Liver (tissue), 9 donors: ENCODE results near the gene MDGA2. TPM values are rescaled to one million over a fixed set of nuclear protein-coding genes. Genes with fewer than 3 reads are reported as not detected.
"Not testable (repeated sequence)": the region's sequence is repeated elsewhere in the genome, so short reads cannot be mapped to it uniquely, and the experiment has no call there.

ENCODE experiments used
- DNase-seq: peaks from one replicate; pipeline ENCODE4 v3.0.0-alpha.2; 2017; ENCODE audit warnings: low spot score
- H3K27ac ChIP-seq, 2 donors: one replicate each; pipeline ENCODE4 v1.7.0; 2013; ENCODE audit warnings: inconsistent platforms in 2 of 2, low read length in 2 of 2, control low read depth in 1 of 2, low read depth in 1 of 2, mild to moderate bottlenecking in 1 of 2
- H3K27me3 ChIP-seq, 4 donors: one replicate each; pipeline versions ENCODE4 v1.6.1 to v1.7.0; 2013; ENCODE audit warnings: low read length in 3 of 4, inconsistent platforms in 1 of 4, mild to moderate bottlenecking in 1 of 4, moderate library complexity in 1 of 4; ENCODE audit not compliant: control insufficient read depth in 4 of 4, insufficient read depth in 4 of 4
- H3K36me3 ChIP-seq, 4 donors: one replicate each; pipeline versions ENCODE4 v1.6.1 to v1.7.0; 2013; ENCODE audit warnings: low read length in 3 of 4, mild to moderate bottlenecking in 3 of 4, low read depth in 1 of 4, moderate library complexity in 1 of 4; ENCODE audit not compliant: control insufficient read depth in 4 of 4, insufficient read depth in 3 of 4
- H3K4me1 ChIP-seq, 4 donors: one replicate each; pipeline versions ENCODE4 v1.6.1 to v1.7.0; 2013; ENCODE audit warnings: low read length in 3 of 4, mild to moderate bottlenecking in 3 of 4, moderate library complexity in 1 of 4; ENCODE audit not compliant: control insufficient read depth in 4 of 4, insufficient read depth in 4 of 4
- H3K4me3 ChIP-seq, 3 donors: one replicate each; pipeline versions ENCODE4 v1.6.1 to v1.7.0; 2013; ENCODE audit warnings: low read length in 3 of 3, control low read depth in 1 of 3, low read depth in 1 of 3, mild to moderate bottlenecking in 1 of 3
- H3K9ac ChIP-seq, 2 donors: one replicate each; pipeline ENCODE4 v1.7.0; 2013; ENCODE audit warnings: low read length in 2 of 2, mild to moderate bottlenecking in 2 of 2, moderate library complexity in 2 of 2, control low read depth in 1 of 2, low read depth in 1 of 2
- H3K9me3 ChIP-seq, 4 donors: one replicate each; pipeline versions ENCODE4 v1.6.1 to v1.7.0; 2013; ENCODE audit warnings: low read length in 3 of 4; ENCODE audit not compliant: control insufficient read depth in 4 of 4
- ATF3 ChIP-seq: IDR thresholded peaks from 2 replicates; pipeline ENCODE4 v1.6.1; 2016; ENCODE audit warnings: antibody characterized with exemption
- CTCF ChIP-seq: fragments of 150-350 bp; IDR thresholded peaks from 2 replicates; pipeline ENCODE4 v1.5.1; 2017; ENCODE audit warnings: improper control_type of control experiment, low read depth, low read length; ENCODE audit not compliant: missing input control
- FOXA1 ChIP-seq: IDR thresholded peaks from 2 replicates; pipeline ENCODE4 v1.6.1; 2016; ENCODE audit warnings: antibody characterized with exemption
- FOXA2 ChIP-seq: IDR thresholded peaks from 2 replicates; pipeline ENCODE4 v1.6.1; 2016; ENCODE audit warnings: antibody characterized with exemption
- HNF4A ChIP-seq, 2 donors: conservative IDR thresholded peaks; 2 replicates each; pipeline ENCODE4 v1.6.1; 2016; ENCODE audit warnings: antibody characterized with exemption in 2 of 2, mild to moderate bottlenecking in 2 of 2
- NR2F2 ChIP-seq: IDR thresholded peaks from 2 replicates; pipeline ENCODE4 v1.6.1; 2016; ENCODE audit warnings: antibody characterized with exemption
- REST ChIP-seq: IDR thresholded peaks from 2 replicates; pipeline ENCODE4 v1.6.1; 2016; ENCODE audit warnings: antibody characterized with exemption, mild to moderate bottlenecking
- SP1 ChIP-seq: IDR thresholded peaks from 2 replicates; pipeline ENCODE4 v1.6.1; 2018; ENCODE audit warnings: antibody characterized with exemption, mild to moderate bottlenecking
- YY1 ChIP-seq: IDR thresholded peaks from 2 replicates; pipeline ENCODE4 v1.6.1; 2016; ENCODE audit warnings: antibody characterized with exemption, mild to moderate bottlenecking
- WGBS: extraction: QIAGEN DNeasy Blood & Tissue Kit; methylation state at CpG from one replicate; pipeline ENCODE4 v1.1.7; 2013; 5-methylcytosine and 5-hydroxymethylcytosine counted together
- polyA plus RNA-seq, 2 donors: library from polyadenylated mRNA; stranded (reverse) in 1 of 2; unstranded in 1 of 2; fragments of 200-250 nt in 1 of 2; fragments of >200 nt in 1 of 2; fragmentation: Nextera tagmentation in 1 of 2; extraction: Ambion mirVana in 1 of 2; gene quantifications; one replicate each; pipeline versions ENCODE4 v1.2.1 to v1.2.3, GENCODE V29; 2013 to 2015
- total RNA-seq, 2 donors: library from RNA; depleted of rRNA; stranded (reverse); fragments of >200 nt; gene quantifications; one replicate each; pipeline ENCODE4 v1.2.3, GENCODE V29; 2014
- donor health status: healthy.
- donor health status: healthy.
- donor health status: healthy.
- donor health status: healthy.
- donor health status: healthy.

The MDGA2 gene
- total and polyA plus RNA-seq, 4 donors, result 0.05 to 0.33 (median 0.19) TPM

GRCh38 chr14:47192203-47192602, 483.2 kb downstream of the MDGA2 start:
- not testable (repeated sequence) for H3K4me1 ChIP-seq, H3K27ac ChIP-seq, H3K9ac ChIP-seq, H3K36me3 ChIP-seq, H3K27me3 ChIP-seq, H3K9me3 ChIP-seq, DNase-seq, H3K4me3 ChIP-seq
- 86% methylated on average over 7 of the region's 7 CpGs for WGBS

GRCh38 chr14:47191700-47192099, 483.7 kb downstream of the MDGA2 start:
- Histone ChIP-seq H3K27me3 (no peaks in the 10 kb centered on the region), H3K27ac (no peak overlapping the region), H3K4me1 (peaks cover 0 to 5% (median 0%) of the 10 kb centered on the region in 4 donors), H3K9me3 (no peaks in the 10 kb centered on the region), H3K36me3 (no peaks in the 10 kb centered on the region), H3K9ac (no peak overlapping the region), H3K4me3 (no peak overlapping the region)
- TF ChIP-seq NR2F2 (no peak), REST (no peak), YY1 (no peak), CTCF (no peak), ATF3 (no peak), FOXA2 (no peak), FOXA1 (no peak)
- WGBS, result 94% methylated on average over 2 of the region's 2 CpGs
- no peak for DNase-seq

- DNase-seq, result no peak
- TF ChIP-seq SP1 (no peak), HNF4A (conservative IDR thresholded peaks at IDR 0.05) (peak in 1 of 2 donors; percentile 12)
These were observed 485.4 kb downstream of the MDGA2 start for GRCh38 chr14:47189911-47190484.

More at GRCh38 chr14:47189911-47190484, 485.4 kb downstream of the MDGA2 start:
- no peak overlapping the region for H3K27ac ChIP-seq
- WGBS, result 40% methylated on average over 5 of the region's 5 CpGs
- peaks cover 0 to 5% (median 0%) of the 10 kb centered on the region in 4 donors for H3K4me1 ChIP-seq
- no peaks in the 10 kb centered on the region for H3K27me3 ChIP-seq
- H3K36me3 ChIP-seq, result no peaks in the 10 kb centered on the region
- no peak overlapping the region for H3K9ac ChIP-seq
- H3K9me3 ChIP-seq, result no peaks in the 10 kb centered on the region
- no peak overlapping the region for H3K4me3 ChIP-seq
